Lower leg skin (tissue), 4 donors: ENCODE data around the gene GTF2F2. TPM values are rescaled to one million over a fixed set of nuclear protein-coding genes. Genes with fewer than 3 reads are reported as not detected.

Experiments used
- DNase-seq, 2 donors: peaks; one replicate each; pipeline ENCODE4 v3.0.0-alpha.2; 2019; ENCODE audit warnings: low spot score in 2 of 2
- H3K4me3 ChIP-seq: fragments of 200-600 bp; sonication (generic); 2 replicates; pipeline ENCODE4 v1.5.1; 2017; ENCODE audit warnings: mild to moderate bottlenecking, low read depth; ENCODE audit not compliant: poor library complexity, severe bottlenecking
- CTCF ChIP-seq, 3 donors: fragments of 450-650 bp; IDR thresholded peaks; one replicate each; pipeline ENCODE4 v1.5.1; 2016; ENCODE audit warnings: antibody characterized with exemption in 3 of 3, mild to moderate bottlenecking in 3 of 3, moderate library complexity in 2 of 3
- POLR2A ChIP-seq, 2 donors: fragments of 450-650 bp; IDR thresholded peaks; one replicate each; pipeline ENCODE4 v1.6.1; 2016 to 2017; ENCODE audit warnings: antibody characterized with exemption in 2 of 2, mild to moderate bottlenecking in 1 of 2, moderate library complexity in 1 of 2
- WGBS, 2 donors: methylation state at CpG; one replicate each; pipeline ENCODE4 v1.1.5; 2018; 5-methylcytosine and 5-hydroxymethylcytosine counted together
- intact Hi-C: fragments of 100-400 bp; cut with DNase I; formaldehyde crosslinking; loops from one replicate; pipeline ENCODE4 v1.15.0; 2023; ENCODE audit warnings: low total_unique reads
- total RNA-seq, 4 donors: library from RNA; depleted of rRNA; stranded (reverse); fragments of >200 nt; gene quantifications; one replicate each; pipeline ENCODE4 v1.1.0, GENCODE V29; 2016

The GTF2F2 gene
- total RNA-seq, 4 donors from 2014 or later, result 35.6 to 52.4 (median 45.3) TPM

- intact Hi-C loops, result no loop called here
- TF ChIP-seq POLR2A (IDR thresholded peaks at IDR 0.05) (no peak), CTCF (IDR thresholded peaks at IDR 0.05) (no peak)
- H3K4me3 ChIP-seq, result no peak overlapping the region
- no peak for DNase-seq
These were observed 35.8 kb upstream of the GTF2F2 start for GRCh38 chr13:45084515-45084914.

GRCh38 chr13:45086484-45086883, 33.8 kb upstream of the GTF2F2 start:
- no peak for TF ChIP-seq POLR2A (IDR thresholded peaks at IDR 0.05)
- no peak for TF ChIP-seq CTCF (IDR thresholded peaks at IDR 0.05)
- intact Hi-C loops, result no loop called here
- WGBS, 2 donors, result 83 to 89% methylated on average over 3 of the region's 3 CpGs
- no peak for DNase-seq
- H3K4me3 ChIP-seq, result no peak overlapping the region

- intact Hi-C loops, result no loop called here
- H3K4me3 ChIP-seq, result no peak overlapping the region
- TF ChIP-seq POLR2A (IDR thresholded peaks at IDR 0.05) (no peak), CTCF (IDR thresholded peaks at IDR 0.05) (no peak)
- 8 to 10% methylated on average over 2 of the region's 2 CpGs for WGBS, 2 donors
- no peak for DNase-seq
These were observed 27.6 kb upstream of the GTF2F2 start for GRCh38 chr13:45092663-45093062.

DNA sequence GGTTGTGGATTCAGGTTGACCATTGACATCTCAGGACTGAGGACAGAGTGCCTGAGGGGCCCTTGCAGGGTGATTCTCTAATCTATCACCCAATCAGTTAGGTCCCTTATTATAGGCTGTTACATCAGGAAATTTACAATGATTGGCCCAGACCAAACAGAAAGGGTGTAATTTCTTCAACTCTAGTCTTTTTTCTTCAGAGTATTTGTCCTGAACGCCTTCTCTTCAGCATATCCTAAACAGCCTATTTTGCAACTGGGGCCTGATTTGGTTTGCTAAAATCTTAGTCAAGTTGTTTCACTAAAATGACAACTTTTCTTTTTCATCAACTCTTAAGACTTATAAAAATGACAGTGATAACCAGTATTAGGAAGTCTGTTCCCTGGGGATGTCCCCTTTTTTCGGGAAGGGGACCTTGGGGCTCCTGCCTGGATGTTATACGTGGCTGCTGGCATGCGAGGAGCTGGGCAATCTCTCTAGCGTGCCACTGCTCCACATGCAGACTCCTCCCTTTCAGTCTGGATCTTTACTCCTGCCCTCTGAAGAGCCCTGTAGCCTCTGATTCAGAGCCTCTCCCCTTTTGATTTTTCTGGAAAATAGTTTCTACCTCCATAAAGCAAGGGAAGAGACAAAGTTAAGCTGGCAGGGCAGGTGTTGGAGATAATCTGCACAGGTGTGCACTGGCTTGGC, 19.6 kb upstream of the GTF2F2 start:
- TF ChIP-seq POLR2A (IDR thresholded peaks at IDR 0.05), result no peak
- no peak for TF ChIP-seq CTCF (IDR thresholded peaks at IDR 0.05)
- 87 to 88% methylated on average over 5 of the region's 5 CpGs for WGBS, 2 donors
- intact Hi-C loops, result no loop called here
- no peak overlapping the region for H3K4me3 ChIP-seq
- no peak for DNase-seq

- DNase-seq, result no peak
- 89 to 90% methylated on average over 10 of the region's 10 CpGs for WGBS, 2 donors
- no peak overlapping the region for H3K4me3 ChIP-seq
- intact Hi-C loops, result no loop called here
- TF ChIP-seq CTCF (IDR thresholded peaks at IDR 0.05) (no peak), POLR2A (IDR thresholded peaks at IDR 0.05) (no peak)
These were observed 18.8 kb upstream of the GTF2F2 start for GRCh38 chr13:45101327-45102018.
